SJSA1 (cell line): Measurements from ENCODE around the gene DST. TPM values are rescaled to one million over a fixed set of nuclear protein-coding genes. Genes with fewer than 3 reads are reported as not detected.

Source experiments
- DNase-seq, 2 experiments: peaks; one replicate each; pipeline ENCODE4 v3.0.0-alpha.2; 2015 to 2020; ENCODE audit warnings: low spot score in 2 of 2, low read depth in 1 of 2
- H3K27ac ChIP-seq: fragments of 250-450 bp; sonication (Bioruptor Pico); 2 replicates; pipeline ENCODE4 v1.5.1; 2020; ENCODE audit warnings: mild to moderate bottlenecking, moderate library complexity
- H3K27me3 ChIP-seq: fragments of 250-450 bp; sonication (Bioruptor Pico); replicated peaks from 2 replicates; pipeline ENCODE4 v1.5.1; 2020; ENCODE audit warnings: mild to moderate bottlenecking, moderate library complexity
- H3K36me3 ChIP-seq: fragments of 250-450 bp; sonication (Bioruptor Pico); 2 replicates; pipeline ENCODE4 v1.5.1; 2020; ENCODE audit warnings: mild to moderate bottlenecking
- H3K4me1 ChIP-seq: fragments of 250-450 bp; sonication (Bioruptor Pico); replicated peaks from 2 replicates; pipeline ENCODE4 v1.6.1; 2021; ENCODE audit warnings: mild to moderate bottlenecking
- H3K4me3 ChIP-seq: fragments of 250-450 bp; sonication (Bioruptor Pico); 2 replicates; pipeline ENCODE4 v1.5.1; 2020; ENCODE audit warnings: mild to moderate bottlenecking
- H3K9me3 ChIP-seq: fragments of 250-450 bp; sonication (Bioruptor Pico); replicated peaks from 2 replicates; pipeline ENCODE4 v1.5.1; 2020; ENCODE audit warnings: mild to moderate bottlenecking
- total RNA-seq: library from RNA; depleted of rRNA; stranded (reverse); fragments of >200 nt; shearing (Covaris generic); gene quantifications from 2 replicates; pipeline ENCODE4 v1.2.3, GENCODE V29; 2014

Gene DST
- total RNA-seq, 1 experiment from 2014 or later, result 160 TPM

DNA sequence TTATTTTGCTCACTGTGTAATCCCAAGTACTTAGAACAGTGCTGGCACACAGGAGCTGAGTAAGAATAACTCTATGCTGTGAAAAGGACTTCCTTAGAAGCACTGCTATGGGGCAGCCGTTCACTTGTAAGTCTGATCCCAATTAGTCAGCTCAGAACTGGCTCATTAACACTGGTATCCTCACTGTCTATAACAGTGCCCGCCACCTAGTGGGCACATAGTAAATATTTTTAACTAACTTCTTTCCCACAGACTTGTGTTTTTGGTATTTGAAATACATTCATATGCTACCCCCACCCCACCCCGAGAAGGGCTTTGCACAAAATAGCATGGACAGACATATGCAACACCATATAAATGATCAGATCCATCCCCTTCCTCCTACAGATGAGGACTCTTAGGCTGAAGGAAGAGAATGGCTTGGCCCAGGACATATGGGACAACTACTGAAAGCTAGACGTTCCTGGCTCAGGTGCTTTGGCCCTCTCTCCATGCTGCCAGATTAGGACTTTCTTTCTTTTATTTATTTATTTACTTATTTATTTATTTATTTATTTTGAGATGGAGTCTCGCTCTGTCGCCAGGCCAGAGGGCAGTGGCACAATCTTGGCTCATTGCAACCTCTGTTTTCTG, 47.1 kb downstream of the DST start:
- Histone ChIP-seq H3K27ac (no peak overlapping the region), H3K9me3 (no peaks in the 10 kb centered on the region), H3K36me3 (peaks cover 85% of the 10 kb centered on the region), H3K4me3 (no peak overlapping the region), H3K27me3 (no peaks in the 10 kb centered on the region), H3K4me1 (no peaks in the 10 kb centered on the region)
- peak in 1 of 2 experiments; percentile 25 for DNase-seq

DNA sequence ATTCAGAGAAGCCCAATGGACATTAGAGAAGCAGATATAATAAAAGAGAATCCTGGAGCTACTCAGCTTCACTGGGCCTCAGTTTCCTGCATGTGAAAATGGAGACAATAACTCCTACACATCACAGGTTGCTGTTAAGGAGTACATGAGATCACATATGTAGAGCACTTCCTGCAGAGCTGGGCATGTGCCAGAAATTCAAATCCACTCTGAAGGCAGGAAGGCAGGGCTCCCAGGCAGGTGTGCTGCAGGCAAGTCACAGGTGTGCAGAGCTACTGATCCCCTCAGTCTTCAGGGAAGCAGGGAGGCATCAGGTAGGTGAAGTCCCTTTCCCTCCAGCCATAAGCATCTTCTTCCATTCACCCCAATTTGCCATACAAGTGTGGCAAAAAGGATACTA, 48.0 kb downstream of the DST start:
- no peak overlapping the region for H3K4me3 ChIP-seq
- no peaks in the 10 kb centered on the region for H3K4me1 ChIP-seq
- H3K36me3 ChIP-seq, result peaks cover 85% of the 10 kb centered on the region

DNA sequence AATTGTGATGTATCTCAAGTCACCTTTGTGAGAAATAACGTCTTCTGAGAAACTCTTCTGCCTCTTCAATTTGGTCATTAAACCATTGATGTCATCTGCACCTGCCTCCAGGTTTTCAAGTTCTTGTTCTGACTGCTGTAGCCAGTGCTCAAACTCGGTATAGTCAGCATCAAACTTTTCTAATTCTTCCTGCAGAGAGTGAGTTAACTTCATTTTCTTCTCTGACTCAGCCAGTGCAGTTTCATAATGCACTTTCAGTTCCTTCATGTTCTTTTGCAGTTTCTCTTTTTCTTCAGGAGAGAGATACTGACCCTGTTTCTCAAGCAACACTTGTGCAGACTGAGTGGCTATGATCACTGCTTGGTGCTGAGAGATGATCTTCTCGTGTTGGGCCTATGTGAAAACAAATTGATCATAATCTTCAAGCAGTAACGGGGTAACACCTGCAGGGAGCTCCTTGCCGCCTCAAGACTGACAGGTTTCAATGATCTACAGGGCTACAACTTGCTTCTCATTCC, 48.8 kb downstream of the DST start:
- Histone ChIP-seq H3K9me3 (no peaks in the 10 kb centered on the region), H3K4me3 (no peak overlapping the region), H3K27me3 (no peaks in the 10 kb centered on the region), H3K27ac (no peak overlapping the region), H3K36me3 (peaks cover 86% of the 10 kb centered on the region), H3K4me1 (no peaks in the 10 kb centered on the region)
- no peak for DNase-seq

More for the DNA sequence above, 48.0 kb downstream of the DST start:
- Histone ChIP-seq H3K27me3 (no peaks in the 10 kb centered on the region), H3K9me3 (no peaks in the 10 kb centered on the region), H3K27ac (no peak overlapping the region)
- no peak for DNase-seq

DNA sequence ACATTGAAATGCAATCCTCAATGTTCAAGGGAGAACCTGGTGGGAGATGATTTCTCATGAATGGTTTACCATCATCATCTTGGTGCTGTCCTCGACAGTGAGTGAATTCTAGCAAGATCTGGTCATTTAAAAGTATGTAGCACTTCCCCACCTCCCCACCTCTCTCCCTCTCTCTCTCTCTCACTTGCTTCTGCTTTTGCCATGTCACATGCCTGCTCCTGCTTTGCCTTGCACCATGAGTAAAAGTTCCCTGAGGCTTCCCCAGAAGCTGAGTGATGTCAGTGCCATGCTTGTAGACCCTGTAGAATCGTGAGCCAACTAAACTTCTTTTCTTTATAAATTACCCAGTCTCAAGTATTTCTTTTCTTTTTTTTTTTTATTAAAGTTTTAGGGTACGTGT, 60.5 kb downstream of the DST start:
- Histone ChIP-seq H3K27ac (no peak overlapping the region), H3K27me3 (no peaks in the 10 kb centered on the region), H3K36me3 (peaks cover 50% of the 10 kb centered on the region), H3K4me1 (peaks cover 10% of the 10 kb centered on the region), H3K9me3 (no peaks in the 10 kb centered on the region), H3K4me3 (no peak overlapping the region)
- DNase-seq, result no peak

DNA sequence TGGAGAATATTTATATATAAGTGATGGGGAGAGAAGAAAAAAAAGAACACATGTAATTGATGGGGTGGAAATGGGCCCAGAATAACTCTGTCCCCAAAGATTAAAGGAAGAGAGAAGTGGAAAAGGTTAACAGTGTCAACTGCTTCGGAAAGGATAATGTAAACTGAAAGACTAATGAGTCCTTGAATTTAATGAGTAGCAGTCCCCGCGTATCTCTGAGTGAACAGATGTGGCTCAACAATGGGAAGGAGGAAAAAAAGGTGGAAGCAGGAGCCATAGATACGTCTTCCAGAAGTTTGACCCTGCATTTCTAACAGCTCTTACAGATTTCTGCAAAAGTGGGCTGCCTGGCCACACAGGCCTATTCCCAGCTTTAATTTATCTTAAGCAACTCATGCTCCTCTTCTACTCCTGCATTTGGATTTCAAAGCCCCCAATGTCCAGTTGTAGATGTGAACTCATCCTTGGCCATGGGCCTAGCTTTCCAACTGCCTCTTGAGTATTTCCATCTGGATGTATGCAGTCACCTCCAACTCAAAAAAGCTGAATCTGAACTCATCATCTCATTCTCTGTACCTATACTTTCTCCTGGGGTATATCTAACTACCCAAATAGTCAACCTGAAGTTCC, 61.3 kb downstream of the DST start:
- H3K36me3 ChIP-seq, result peaks cover 50% of the 10 kb centered on the region
- peaks cover 10% of the 10 kb centered on the region for H3K4me1 ChIP-seq
- H3K27me3 ChIP-seq, result no peaks in the 10 kb centered on the region
- no peak overlapping the region for H3K4me3 ChIP-seq
- no peak for DNase-seq
- no peak overlapping the region for H3K27ac ChIP-seq
- H3K9me3 ChIP-seq, result no peaks in the 10 kb centered on the region

DNA sequence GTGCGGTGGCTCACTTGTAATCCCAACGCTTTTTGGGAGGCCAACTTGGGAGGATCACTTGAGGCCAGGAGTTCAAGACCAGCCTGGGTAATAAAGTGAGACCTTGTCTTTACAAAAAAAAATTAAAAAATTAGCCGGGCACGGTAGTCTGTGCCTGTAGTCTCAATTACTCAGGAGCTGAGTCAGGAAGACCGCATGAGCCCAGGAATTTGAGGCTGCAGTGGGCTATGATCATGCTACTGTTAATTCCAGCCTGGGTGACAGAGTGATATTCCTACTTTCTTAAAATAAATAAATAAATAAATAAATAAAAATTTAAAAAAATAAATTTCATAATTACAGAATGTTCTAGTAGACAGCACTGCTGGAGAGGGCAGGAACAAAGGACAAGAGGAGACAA, 62.4 kb downstream of the DST start:
- H3K27me3 ChIP-seq, result no peaks in the 10 kb centered on the region
- DNase-seq, result no peak
- H3K4me3 ChIP-seq, result no peak overlapping the region
- peaks cover 10% of the 10 kb centered on the region for H3K4me1 ChIP-seq
- H3K27ac ChIP-seq, result no peak overlapping the region
- H3K9me3 ChIP-seq, result no peaks in the 10 kb centered on the region
- H3K36me3 ChIP-seq, result peaks cover 49% of the 10 kb centered on the region

DNA sequence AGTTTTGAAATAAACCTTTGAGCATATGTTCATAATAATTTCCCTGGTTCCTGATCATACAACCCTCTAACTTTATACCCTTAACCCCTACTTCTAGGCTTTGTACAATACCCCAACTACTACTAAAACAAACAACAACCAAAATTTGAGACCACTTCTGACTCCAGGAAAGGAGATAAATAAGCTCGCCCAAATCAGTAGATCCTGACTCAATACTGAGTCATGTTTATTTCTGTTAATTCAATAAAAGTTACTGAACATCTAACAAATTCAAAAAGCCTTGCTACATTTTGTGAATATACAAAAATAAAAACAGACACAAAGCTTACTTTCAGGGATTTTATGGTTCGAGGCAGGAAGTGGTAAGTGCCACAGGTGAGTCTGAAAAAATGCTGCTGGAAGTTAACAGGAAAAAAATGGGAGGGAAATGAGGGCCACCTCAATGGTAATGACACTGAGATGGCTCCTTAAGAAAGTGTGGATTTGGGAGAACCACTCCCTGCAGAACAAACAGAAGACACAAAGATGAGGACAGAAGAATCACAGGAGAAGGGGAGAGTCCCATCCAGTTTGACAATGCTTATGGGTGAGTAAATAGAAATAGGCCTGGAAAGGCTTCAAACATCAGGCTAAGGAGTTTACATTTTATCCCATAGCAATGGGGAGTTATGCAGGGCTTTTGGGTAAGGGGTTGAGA, 63.4 kb downstream of the DST start:
- Histone ChIP-seq H3K27me3 (no peaks in the 10 kb centered on the region), H3K27ac (no peak overlapping the region), H3K4me1 (peaks cover 10% of the 10 kb centered on the region), H3K9me3 (no peaks in the 10 kb centered on the region), H3K4me3 (no peak overlapping the region), H3K36me3 (peaks cover 47% of the 10 kb centered on the region)
- DNase-seq, result no peak

DNA sequence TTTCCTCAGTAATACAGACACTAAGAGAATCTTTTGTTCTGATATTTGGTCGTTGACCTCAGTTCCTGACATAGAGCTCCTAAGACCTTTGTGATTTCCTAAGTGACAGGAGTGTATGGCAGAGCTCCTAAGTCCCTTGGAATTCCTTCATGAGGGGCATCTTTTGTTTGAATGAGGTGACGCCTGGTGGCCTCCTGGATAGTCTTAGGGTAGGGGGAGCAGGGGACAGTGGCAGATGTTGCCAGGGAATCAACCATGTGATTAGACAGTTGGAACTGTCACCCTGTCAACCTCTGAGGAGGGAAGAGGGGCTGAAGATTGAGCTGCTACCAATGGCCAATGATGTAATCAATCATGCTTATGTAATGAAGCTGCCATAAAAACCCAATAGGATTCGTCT, 67.0 kb downstream of the DST start:
- Histone ChIP-seq H3K36me3 (peaks cover 44% of the 10 kb centered on the region), H3K9me3 (no peaks in the 10 kb centered on the region), H3K4me1 (peaks cover 10% of the 10 kb centered on the region), H3K4me3 (no peak overlapping the region), H3K27me3 (no peaks in the 10 kb centered on the region), H3K27ac (no peak overlapping the region)
- DNase-seq, result no peak

DNA sequence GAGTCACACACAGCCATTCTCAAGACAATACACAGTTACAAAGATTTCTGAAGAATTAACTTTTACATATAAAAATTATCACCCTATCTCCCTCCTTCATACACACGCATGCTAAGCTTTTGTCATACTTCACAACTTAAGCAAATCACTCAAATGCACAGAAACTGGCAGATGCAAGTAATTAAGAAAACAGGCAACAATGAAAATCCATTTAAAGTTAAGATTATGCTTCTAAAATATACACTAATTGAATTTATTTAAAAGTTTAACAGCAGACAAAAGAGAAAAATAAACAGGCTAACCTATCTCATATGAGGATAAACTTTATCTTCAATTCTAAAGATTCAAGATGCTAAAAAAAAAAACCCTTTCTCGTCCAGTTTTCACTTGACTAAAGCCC, 68.4 kb downstream of the DST start:
- Histone ChIP-seq H3K27ac (no peak overlapping the region), H3K9me3 (no peaks in the 10 kb centered on the region), H3K4me1 (peaks cover 3% of the 10 kb centered on the region; the same call in 1 of the 2 replicates), H3K36me3 (peaks cover 57% of the 10 kb centered on the region), H3K27me3 (no peaks in the 10 kb centered on the region), H3K4me3 (no peak overlapping the region)
- no peak for DNase-seq

DNA sequence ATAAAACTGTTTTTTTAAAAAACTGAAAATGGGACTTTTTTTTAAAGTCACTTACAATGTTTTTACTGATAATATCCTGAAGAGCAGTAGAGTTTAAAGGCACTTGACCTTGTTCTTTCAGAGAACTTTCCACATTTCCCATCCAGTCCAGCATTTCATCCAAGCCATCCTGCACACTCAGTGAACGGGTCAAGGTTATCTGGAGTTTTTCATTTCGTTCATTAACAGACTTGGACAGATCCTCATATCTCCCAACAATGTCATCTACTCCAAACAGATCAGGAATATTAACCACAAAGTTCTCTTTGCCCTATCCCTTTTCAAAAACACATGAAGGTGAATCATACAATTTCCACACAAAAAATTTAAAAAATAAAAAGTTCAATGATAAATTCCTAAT, 69.1 kb downstream of the DST start:
- Histone ChIP-seq H3K36me3 (peaks cover 55% of the 10 kb centered on the region), H3K27me3 (no peaks in the 10 kb centered on the region), H3K9me3 (no peaks in the 10 kb centered on the region), H3K4me1 (no peaks in the 10 kb centered on the region), H3K4me3 (no peak overlapping the region), H3K27ac (no peak overlapping the region)
- no peak for DNase-seq

DNA sequence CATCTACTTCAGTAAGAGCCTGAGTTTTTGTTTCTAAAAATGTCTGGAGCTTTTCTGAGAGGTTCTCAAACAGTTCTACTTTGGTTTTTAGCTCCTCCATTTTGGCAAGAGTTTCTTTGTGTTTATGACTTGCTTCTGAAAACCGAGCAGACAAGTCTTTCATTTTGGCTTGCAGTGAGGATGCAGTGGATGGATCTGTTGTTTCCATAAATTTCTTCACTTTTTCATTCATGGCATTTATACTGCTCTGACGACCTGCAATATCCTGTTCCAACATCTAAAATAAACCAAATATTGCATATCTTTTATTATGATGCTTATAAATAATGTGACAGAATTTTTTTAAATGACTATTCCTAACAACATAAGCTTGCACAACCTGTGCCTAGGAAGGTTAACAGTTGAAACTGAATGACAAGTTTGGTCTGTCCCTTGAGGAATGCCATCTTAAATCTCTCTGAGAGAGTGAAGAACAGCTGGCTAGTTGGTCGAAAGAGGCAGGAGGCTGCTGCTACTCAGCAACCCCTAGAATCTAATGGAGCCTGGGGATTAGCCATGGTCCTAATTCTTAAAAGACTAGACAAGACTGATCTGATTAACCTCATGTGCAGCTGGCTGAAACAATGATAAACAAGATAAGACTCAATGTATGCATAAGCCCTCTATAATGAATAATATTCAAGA, 69.8 kb downstream of the DST start:
- peaks cover 52% of the 10 kb centered on the region for H3K36me3 ChIP-seq
- H3K27me3 ChIP-seq, result no peaks in the 10 kb centered on the region
- H3K27ac ChIP-seq, result no peak overlapping the region
- no peak for DNase-seq
- no peaks in the 10 kb centered on the region for H3K4me1 ChIP-seq
- no peaks in the 10 kb centered on the region for H3K9me3 ChIP-seq
- no peak overlapping the region for H3K4me3 ChIP-seq

DNA sequence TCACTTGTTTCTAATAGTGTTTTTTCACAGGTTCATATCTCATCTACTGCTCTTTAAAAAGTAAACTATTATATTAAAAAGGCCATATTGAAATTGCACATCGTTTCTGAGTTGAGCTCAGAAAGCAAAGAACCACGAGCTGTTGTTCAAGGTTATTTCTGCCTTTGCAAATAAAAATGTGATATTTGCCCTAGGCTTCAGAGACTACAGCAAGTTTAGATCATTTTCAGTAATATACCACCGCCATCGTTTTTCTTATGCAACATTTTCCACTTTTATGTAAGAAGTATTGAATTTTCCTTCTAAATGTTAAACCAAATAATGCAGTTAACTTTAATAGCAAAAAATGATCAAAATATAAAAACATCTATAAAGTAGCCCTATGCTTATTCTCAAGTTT, 71.1 kb downstream of the DST start:
- DNase-seq, result no peak
- Histone ChIP-seq H3K4me1 (no peaks in the 10 kb centered on the region), H3K27me3 (no peaks in the 10 kb centered on the region), H3K27ac (no peak overlapping the region), H3K4me3 (no peak overlapping the region), H3K9me3 (no peaks in the 10 kb centered on the region), H3K36me3 (peaks cover 53% of the 10 kb centered on the region)

DNA sequence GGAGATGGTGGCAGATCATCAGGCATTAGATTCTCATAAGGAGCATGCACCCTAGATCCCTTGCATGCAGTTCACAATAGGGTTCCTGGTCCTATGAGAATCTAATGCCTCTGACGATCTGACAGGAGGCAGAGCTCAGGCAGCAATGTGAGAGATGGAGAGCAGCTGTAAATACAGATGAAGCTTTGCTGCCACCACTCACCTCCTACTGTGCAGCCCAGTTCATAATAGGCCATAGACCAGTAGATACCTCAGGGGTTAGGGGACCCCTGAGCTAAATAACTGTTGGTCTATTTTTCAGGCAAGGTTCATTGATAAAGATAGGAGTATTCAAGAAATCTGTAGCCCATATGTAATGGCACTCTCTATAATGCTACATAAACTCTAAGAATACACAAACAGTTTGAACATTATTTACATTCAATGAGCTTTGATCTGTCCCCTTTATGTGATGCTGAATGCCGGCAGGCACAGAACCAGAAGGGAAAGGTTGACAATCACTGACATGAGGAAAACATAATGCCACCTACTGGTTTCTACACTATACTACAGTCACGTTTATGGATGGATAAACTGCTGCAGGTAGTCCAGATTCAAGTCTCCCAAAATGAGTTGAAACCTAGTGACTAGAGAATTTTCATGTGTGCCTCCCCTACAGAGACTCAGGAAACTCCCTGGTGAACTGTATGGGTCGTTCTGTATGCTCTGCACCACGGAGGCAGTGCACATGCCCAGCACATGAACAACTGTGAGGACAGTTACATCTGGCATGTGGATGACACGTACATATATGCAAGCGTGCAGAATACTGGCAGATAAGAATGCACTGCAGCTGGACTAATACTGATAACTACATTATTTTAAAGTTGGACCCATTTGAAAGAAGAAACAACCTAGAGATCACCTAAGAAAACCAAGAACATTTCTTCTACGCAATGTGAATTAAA, 72.0 kb downstream of the DST start:
- no peak overlapping the region for H3K4me3 ChIP-seq
- peak in 1 of 2 experiments; percentile 21 for DNase-seq
- peaks cover 57% of the 10 kb centered on the region for H3K36me3 ChIP-seq
- H3K27me3 ChIP-seq, result no peaks in the 10 kb centered on the region
- no peak overlapping the region for H3K27ac ChIP-seq
- no peaks in the 10 kb centered on the region for H3K4me1 ChIP-seq
- no peaks in the 10 kb centered on the region for H3K9me3 ChIP-seq
